GM15510 (cell line): ENCODE results near the gene HOXC6.

Experiments
- POLR2A ChIP-seq: IDR thresholded peaks from 3 replicates; pipeline ENCODE4 v1.6.1; 2011; ENCODE audit warnings: borderline replicate concordance; ENCODE audit not compliant: insufficient read length; ENCODE audit errors: extremely low read depth

Gene HOXC6

DNA sequence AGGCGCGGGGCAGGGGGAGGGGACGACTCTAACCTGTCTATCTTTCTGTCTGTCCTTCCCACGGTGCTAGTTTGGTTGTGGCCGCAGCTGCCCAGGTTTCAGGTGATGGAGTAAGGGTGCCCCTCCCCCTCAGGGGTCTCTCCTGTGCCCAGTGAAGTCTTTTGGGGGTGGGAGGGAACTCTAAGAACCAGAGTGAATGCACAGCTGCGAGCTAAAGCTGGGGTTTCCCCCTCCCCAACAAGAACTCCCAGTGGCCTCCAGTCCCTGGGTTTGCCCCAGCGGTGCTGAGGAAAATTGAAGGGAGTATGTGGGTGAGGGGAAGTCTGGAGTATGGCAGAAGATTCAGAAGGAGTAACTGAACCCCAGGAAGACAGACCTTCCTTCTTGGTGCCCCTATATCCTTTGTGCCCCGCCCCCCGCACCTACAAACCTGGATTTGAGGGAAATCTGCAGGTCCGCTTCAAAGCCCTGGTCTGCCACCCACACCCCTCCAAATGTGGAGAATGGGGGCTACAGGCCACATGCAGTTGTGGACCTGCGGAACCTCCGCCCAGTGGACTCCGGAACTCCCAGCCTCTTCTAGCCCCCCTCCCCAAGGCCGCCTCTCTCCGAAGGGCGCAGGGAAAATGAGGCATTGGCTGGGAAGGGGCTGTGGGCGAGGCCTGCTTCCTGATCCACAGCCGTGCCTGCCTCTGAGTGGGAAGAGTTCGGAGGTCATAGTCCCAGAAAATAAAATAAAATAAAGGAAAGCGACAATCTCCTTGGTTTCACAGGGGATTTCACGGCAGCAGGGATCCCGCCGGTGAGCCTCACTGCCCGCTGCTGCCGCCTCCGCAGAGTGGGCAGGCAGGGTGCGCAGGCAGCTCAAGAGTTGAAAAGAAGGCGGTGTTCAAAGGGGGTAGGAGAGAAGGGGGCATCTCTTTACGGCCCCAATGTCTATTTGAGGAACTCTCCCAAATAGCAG lies 31.7 kb upstream of the HOXC6 start:
- no peak for TF ChIP-seq POLR2A

DNA sequence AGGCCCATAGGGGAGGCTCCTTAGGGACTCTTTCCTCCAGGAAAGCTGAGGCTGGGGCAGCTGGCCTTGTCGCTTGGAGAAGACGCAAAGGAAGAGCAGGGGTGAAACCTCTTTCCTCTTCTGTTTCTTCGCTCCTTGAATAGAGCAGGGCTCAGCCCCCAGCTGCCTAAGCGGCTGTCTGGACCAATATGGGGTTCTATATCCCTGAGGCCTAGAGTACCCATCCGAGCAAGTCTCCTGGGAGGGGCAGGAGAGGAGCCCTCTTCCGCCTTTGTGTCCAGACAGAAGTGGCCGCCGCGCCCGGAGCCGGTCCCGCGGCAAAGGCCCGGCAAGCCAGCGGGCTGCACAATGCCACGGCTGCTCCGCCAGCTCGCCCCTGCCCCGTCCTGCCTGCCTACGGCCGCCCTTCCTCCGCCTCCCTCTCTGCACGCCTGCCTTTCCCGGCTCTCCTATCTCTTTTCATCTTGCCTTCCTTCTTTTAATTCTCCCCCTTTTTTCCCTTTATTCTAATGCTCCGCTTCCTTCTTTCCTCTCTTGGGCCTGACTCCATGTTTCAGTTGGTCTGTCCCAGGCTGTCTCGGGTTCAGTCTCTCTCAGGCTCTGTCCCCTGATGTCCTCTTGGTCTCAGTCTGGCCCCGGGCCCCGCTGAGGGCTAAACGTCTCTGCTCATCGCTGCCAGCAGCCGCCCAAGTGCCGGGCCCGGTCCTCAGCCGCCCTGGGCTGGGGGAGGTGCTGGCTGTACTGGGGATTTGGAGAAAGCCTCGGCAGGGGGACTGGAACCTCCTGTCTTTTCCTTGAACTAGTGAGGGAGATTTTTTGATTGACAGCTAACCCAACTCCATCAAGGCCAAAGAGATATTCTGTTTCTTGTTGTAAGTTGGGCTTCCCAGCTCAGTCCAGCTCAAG lies 30.8 kb upstream of the HOXC6 start:
- no peak for TF ChIP-seq POLR2A

GRCh38 chr12:53998110-53998899 lies 29.9 kb upstream of the HOXC6 start:
- no peak for TF ChIP-seq POLR2A

DNA sequence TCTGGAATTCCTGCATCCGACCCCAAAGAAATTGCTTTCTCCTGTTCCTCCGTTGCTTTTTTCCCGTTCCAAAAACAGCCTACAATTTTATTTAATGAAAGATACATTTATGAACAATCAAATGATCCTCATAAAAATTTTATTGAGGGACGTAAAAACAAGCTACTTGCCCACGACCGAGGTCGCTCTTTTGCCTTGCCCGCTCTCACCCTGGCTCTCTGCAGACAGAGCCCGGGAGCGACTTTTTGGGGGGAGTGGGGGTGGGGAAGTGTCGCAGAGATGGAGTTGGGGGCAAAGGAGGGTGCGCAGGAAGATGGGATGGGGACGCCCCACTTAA lies 29.4 kb upstream of the HOXC6 start:
- no peak for TF ChIP-seq POLR2A

GRCh38 chr12:53999559-54000115 lies 28.6 kb upstream of the HOXC6 start:
- TF ChIP-seq POLR2A = no peak

DNA sequence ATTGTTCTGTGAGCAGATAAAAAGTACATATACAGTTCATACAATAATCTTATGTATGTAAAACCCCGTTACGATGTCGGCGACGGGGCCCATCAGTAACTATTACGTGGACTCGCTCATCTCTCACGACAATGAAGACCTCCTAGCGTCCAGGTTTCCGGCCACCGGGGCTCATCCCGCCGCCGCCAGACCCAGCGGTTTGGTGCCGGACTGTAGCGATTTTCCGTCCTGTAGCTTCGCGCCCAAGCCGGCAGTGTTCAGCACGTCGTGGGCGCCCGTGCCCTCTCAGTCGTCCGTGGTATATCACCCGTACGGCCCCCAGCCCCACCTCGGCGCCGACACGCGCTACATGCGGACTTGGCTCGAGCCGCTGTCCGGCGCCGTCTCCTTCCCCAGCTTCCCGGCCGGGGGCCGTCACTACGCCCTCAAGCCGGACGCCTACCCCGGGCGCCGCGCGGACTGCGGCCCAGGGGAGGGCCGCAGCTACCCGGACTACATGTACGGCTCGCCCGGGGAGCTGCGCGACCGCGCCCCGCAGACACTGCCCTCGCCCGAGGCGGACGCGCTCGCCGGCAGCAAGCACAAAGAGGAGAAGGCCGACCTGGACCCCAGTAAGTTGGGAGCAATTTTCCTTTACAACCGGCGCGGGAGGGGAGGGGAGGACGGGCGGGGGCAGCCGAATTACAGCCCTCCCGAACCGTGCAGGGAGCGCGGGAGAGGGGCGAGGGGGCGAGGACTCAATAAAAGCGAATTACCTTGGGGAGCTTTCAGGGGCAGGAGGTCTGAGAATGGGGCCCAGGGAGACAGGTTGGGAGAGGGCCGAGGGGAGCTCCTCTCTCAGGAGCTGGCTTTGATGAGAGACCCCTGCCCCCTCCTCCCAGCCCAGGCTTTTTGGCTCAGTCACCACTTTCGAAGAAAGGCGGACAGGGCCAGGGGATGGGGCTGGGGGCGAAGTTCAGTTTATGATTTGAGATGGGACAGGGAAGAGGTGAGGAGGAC lies 27.8 kb upstream of the HOXC6 start, which contains the start of gene HOXC9:
HOXC9 (plus strand) TSS at position 46 of the 999 bp plus-strand sequence; CDS start at position 74, 28 bp downstream.
- no peak for TF ChIP-seq POLR2A

DNA sequence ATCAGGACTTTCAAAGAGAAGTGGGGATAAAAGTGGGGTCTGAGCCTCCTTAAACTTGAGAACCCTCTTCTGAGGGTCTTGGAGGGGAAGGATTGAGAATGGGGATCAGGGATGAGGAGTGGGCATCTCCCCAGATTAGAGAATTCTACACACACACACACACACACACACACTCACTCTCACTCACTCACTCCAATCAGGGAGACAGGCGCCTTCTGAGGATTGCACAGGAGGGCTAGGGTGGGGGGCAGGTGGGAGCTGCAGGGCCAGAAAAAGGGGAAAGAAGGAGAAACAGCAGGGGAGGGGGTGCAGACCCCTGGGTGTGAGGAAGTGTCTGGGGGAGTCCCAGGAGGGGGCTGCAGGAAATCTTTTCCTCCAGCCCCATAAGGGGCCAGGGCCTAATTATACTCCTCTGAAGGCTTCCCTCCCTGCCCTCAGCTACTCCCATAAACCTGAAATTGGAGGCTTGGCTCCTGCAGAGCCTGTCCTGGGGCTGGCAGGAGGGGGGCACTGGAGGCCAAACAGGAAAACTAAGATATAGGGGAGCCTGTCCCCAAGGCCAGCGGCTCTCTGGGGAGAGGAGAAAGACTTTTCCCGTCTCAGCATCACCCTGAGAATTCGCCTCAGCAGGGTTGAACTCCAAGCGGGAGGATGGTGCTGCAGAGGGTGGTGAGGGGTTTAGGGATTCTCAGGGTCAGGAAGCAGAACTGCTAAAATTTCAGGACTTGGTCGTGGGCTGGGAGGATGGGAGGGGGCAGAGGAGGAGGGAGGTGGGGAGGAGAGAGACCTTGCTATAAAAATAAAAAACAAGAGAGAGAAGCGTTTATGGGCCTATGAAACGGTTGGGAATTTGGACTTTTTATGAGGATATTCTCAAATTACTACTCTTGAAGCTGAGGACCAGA lies 26.7 kb upstream of the HOXC6 start:
- no peak for TF ChIP-seq POLR2A

DNA sequence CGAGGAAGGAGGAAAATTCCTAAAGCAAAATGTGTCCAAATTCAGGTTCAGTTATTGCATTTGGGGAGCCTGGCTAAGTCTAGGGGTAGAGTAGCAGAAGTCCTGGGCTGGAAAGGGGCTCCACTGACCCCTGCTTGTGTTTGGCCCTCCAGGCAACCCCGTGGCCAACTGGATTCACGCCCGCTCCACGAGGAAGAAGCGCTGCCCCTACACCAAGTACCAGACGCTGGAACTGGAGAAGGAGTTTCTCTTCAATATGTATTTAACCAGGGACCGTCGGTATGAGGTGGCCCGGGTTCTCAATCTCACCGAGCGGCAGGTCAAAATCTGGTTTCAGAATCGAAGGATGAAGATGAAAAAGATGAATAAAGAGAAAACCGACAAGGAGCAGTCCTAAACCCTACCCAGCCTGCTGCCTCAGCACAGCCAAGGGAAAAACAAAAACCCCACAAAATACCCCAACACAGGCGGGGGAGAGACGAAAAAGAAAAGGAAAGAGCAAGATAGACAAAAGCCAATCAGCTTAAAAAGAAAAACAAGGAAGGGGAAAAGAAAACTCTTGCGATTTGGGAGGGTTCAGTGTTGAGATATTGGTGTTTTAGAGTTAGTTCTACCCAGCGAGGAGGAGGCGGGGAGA lies 25.8 kb upstream of the HOXC6 start:
- no peak for TF ChIP-seq POLR2A

DNA sequence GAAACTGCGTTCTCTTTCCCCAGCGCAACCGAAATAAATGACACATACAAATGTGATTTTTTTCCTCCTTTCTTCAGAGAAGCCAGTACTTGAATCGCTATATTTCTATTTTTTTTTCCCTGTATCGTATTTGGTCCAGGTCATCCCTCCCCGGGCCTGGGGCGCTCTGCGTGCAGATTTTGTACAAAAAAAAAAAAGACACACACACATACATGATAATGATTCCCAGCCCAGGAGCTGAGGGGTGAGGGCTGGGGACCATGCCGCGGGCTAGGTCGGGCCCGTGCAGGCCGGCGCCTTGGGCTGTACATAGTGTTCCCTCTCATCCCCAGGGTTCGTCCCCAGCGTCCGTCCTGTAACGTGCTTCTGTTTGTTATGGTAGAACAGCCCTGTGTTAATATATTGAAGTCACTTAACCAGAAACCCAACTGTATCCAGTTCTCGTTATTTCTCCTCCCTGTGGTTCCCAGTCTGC lies 25.3 kb upstream of the HOXC6 start:
- TF ChIP-seq POLR2A = no peak

GRCh38 chr12:54003625-54004024 lies 24.6 kb upstream of the HOXC6 start:
- TF ChIP-seq POLR2A = no peak

- TF ChIP-seq POLR2A = no peak
Measured at GRCh38 chr12:54004063-54004840, 24.0 kb upstream of the HOXC6 start.

DNA sequence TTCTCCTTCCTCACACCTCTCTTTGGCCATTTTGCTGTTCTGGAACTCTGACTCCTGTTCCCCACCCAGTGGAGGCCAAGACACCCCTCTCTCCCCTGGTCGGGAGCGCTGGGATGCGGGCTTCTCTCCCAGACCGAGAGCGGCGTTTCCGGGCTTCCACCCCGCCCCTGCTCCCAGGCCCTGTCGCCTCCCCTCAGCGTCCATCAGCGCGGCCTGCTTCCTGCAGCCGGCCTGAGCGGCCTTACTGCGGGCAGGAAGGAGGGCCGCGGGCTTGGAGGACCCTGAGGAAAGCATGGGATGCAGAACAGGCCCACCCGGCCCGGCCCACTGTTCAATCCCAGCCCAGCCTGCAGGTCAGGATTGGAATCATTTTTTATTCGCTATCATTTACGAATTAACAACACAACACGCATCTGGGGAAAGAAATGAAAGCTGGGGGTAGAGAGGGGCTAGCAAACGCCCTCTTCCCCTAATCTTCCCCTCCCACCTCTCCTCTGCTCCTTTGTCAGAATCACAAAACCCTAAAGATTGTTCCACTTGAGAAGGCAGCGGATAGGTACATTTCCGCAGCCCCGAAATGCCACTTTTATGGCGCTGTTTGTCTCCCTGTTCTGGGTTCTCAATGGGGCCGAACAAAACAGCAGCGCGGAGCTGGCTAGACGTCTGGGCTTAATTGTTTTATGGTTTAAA lies 23.3 kb upstream of the HOXC6 start:
- TF ChIP-seq POLR2A = no peak
